ENCODE data around the gene LINS1.

The LINS1 gene, protein sequence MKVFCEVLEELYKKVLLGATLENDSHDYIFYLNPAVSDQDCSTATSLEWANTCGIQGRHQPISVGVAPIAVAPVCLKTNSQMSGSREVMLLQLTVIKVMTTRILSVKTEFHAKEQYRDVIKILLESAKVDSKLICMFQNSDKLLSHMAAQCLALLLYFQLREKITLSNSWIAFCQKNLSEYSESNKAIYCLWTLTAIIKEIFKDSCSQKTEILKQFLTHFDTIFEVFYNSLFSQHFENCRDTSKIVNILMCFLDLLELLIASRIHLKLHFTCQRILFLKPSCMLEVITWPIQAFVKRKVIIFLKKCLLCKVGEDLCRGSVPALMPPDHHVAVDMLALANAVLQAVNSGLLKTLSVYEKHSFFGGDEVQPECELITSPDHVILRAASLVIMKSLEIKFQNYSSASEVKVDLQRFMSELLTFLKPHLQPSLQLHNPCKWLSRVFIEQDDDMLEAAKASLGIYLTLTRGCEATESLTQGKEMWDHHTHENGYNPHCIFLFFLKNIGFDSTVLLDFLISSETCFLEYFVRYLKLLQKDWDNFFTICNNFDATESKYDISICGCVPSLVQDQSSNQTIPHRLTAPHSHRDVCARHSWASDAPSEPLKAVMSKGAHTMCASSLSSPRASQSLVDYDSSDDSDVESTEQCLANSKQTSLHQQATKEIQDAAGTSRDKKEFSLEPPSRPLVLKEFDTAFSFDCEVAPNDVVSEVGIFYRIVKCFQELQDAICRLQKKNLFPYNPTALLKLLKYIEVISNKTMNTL

GRCh38 chr15:100602064-100602822 lies at the start of gene LINS1, which contains the start of gene ASB7:
Gene LINS1, minus strand, starts transcription at chr15:100602184. Its CDS starts 21,342 bp downstream, at chr15:100580842.
Gene ASB7, plus strand, starts transcription at chr15:100602589. Its CDS starts 9,628 bp downstream, at chr15:100612217.
- TF ChIP-seq GATA2 (IDR thresholded peaks at IDR 0.05; ENCODE audit: low read depth, low read length) (no peak), GATA3 (IDR thresholded peaks at IDR 0.05; ENCODE audit: low read depth, low read length) (no peak)

GRCh38 chr15:100651253-100651652 lies 49.3 kb upstream of the LINS1 start:
- no peak for TF ChIP-seq GATA3 (IDR thresholded peaks at IDR 0.05; ENCODE audit: low read depth, low read length)
- TF ChIP-seq GATA2 (IDR thresholded peaks at IDR 0.05; ENCODE audit: low read depth, low read length): no peak

GRCh38 chr15:100650685-100651084 lies 48.7 kb upstream of the LINS1 start:
- no peak for TF ChIP-seq GATA2 (IDR thresholded peaks at IDR 0.05; ENCODE audit: low read depth, low read length)
- no peak for TF ChIP-seq GATA3 (IDR thresholded peaks at IDR 0.05; ENCODE audit: low read depth, low read length)

- TF ChIP-seq GATA3 (IDR thresholded peaks at IDR 0.05; ENCODE audit: low read depth, low read length) (no peak), GATA2 (IDR thresholded peaks at IDR 0.05; ENCODE audit: low read depth, low read length) (no peak)
Measured at GRCh38 chr15:100648951-100649350, 47.0 kb upstream of the LINS1 start.

- TF ChIP-seq GATA2 (IDR thresholded peaks at IDR 0.05; ENCODE audit: low read depth, low read length) (no peak), GATA3 (IDR thresholded peaks at IDR 0.05; ENCODE audit: low read depth, low read length) (no peak)
Measured at GRCh38 chr15:100645671-100646070, 43.7 kb upstream of the LINS1 start.

GRCh38 chr15:100642950-100643338 lies 41.0 kb upstream of the LINS1 start:
- TF ChIP-seq GATA3 (IDR thresholded peaks at IDR 0.05; ENCODE audit: low read depth, low read length): no peak
- TF ChIP-seq GATA2 (IDR thresholded peaks at IDR 0.05; ENCODE audit: low read depth, low read length): no peak

DNA sequence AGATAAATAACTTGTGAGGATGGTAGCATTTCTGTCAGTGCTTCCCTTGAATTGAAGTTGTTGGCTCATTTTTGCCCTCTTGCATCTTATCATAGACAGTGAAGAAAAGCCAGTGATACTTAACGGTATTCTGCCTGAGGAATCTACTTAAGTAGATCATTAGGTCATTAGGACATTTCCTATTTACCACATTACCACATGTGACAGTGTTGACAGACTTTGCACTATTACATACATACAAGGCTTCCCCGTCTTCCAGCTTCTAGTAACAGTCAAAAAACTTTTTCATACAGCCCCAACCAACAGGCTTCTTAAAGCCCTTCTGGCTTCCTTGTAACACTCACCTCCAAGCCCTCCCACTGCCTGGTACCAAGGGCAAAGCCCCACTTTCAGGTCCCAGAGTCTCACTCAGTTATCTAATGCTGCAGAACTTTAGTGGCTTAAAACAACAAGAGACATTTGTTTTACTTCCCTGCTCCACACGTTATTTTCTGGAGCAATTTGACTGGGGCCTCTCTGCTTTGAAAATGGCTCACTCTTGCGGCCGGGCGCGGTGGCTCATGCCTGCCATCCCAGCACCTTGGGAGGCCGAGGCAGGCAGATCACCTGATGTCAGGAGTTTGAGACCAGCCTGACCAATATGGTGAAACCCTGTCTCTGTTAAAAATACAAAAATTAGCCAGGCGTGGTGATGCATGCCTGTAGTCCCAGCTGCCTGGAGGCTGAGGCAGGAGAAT lies 40.4 kb upstream of the LINS1 start:
- TF ChIP-seq GATA3 (IDR thresholded peaks at IDR 0.05; ENCODE audit: low read depth, low read length) (no peak), GATA2 (IDR thresholded peaks at IDR 0.05; ENCODE audit: low read depth, low read length) (no peak)

DNA sequence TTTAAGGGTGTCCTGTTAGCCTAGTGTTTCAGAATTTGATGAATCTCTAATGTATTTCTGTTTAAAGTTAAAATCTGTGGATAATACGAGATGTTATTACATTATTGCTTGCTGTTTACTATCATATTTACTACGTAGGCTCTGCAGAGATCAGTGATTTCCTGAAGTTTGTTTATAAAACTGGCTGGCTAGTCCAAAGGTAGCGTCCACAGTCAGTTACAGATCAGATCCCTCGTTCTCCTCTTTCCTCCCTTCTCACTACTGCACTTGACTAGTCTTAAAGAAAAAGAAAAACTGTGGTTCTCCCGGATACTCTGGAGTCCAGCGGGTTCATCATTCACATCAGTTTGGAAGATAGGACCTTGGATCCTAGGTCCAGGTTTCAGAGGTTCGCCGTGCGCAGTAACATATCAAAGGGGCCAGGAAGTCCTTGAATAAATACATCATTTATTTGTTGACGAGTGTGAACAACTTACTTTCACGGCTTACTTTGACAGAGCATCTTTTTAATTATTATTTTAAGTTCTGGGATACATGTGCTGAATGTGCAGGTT lies 36.3 kb upstream of the LINS1 start:
- no peak for TF ChIP-seq GATA3 (IDR thresholded peaks at IDR 0.05; ENCODE audit: low read depth, low read length)

- TF ChIP-seq GATA2 (IDR thresholded peaks at IDR 0.05; ENCODE audit: low read depth, low read length) (no peak), GATA3 (IDR thresholded peaks at IDR 0.05; ENCODE audit: low read depth, low read length) (no peak)
Measured at GRCh38 chr15:100635406-100636071, 33.6 kb upstream of the LINS1 start.

DNA sequence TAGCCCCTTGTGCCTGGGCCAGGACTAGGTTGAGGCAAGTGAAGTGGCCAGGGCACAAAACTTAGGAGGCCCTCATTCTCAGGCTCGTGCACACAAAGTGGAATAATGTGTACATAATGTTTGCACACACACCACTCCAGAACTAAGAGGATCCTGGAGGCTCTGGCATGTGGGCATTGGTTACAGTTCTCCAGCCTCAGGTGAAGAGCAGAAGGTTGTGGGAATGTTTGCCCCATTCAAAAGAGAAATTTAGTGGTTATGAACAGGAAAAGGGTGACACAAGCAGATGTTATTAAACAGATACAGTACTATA lies 31.7 kb upstream of the LINS1 start:
- TF ChIP-seq GATA2 (IDR thresholded peaks at IDR 0.05; ENCODE audit: low read depth, low read length) (no peak), GATA3 (IDR thresholded peaks at IDR 0.05; ENCODE audit: low read depth, low read length) (no peak)

DNA sequence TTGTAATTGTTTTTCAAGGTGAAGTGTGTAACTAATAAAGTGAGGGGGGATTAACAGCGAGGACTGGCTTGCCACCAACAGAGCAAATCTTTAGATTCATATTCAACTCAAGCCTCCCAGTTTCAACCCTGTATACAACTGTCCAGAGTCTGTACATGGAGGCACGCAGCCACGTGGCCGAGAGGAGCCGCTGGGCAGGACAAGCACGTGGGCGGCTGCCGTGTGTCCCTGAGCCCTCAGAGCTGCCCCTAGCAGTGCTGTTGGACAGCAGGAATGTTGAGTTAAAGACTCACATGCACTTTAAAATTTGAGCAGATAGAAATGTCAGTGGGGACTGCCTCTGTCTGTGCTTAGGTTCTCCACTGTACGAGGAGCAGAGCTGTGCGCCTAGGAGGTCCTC lies 29.8 kb upstream of the LINS1 start:
- TF ChIP-seq GATA2 (IDR thresholded peaks at IDR 0.05; ENCODE audit: low read depth, low read length) (no peak), GATA3 (IDR thresholded peaks at IDR 0.05; ENCODE audit: low read depth, low read length) (no peak)

GRCh38 chr15:100628746-100629145 lies 26.8 kb upstream of the LINS1 start:
- TF ChIP-seq GATA3 (IDR thresholded peaks at IDR 0.05; ENCODE audit: low read depth, low read length): no peak
- TF ChIP-seq GATA2 (IDR thresholded peaks at IDR 0.05; ENCODE audit: low read depth, low read length): no peak
